ENCODE measurements around the gene SCLY. TPM values are rescaled to one million over a fixed set of nuclear protein-coding genes. Genes with fewer than 3 reads are reported as not detected.

SCLY gene
- total RNA-seq, 1 donor from 2014 or later, result 13.6 TPM

DNA sequence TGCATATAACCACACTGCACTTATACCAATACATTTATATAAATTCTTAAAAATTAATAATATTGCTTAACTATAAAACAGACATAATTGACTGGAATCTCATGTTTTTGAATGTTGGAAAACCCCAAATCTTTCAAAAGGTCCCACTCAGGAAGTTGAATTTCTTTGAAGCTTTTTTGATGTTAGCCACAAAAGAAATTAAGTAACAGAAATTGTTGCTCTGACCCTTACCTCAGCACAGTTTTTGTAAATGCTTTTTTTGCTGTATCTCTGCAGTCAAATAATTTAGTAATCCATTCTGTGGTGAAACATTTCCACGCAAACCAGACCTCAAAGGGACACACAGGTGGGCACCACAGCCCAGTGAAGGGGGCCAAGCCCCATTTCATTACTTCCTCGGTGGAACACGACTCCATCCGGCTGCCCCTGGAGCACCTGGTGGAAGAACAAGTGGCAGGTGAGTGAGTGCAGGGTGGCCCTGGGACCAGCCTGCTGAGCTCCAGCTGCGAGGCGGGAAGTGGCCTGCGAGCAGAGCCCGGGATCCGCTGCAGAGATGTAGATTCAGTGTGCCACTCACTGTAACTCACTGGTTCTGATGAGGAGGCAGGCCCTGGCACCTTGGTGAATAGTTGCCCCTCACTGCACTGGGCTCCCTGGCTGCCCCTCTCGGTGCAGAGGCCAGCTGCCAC, 8.4 kb downstream of the SCLY start:
- no peak for DNase-seq (ENCODE audit: low spot score)

DNA sequence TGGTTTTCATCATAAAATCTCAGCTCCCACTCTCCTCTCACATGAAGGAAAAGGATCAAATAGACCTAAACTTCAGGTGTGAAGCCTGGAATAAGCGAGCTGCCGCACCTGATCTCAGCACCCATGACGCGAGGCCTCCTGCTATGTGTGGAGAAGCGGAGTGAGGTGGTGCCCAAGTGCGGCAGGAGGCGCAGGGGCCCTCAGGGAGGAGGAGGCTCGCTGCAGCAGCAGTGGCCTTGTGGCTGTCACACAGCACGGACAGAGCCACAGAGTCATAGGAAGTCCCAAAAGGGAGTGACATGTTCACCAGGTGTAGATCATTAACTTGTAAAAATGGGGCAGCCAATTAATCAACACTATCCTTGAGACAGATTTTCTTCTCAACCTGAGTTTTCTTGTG, 9.1 kb downstream of the SCLY start:
- DNase-seq (ENCODE audit: low spot score), result no peak

DNA sequence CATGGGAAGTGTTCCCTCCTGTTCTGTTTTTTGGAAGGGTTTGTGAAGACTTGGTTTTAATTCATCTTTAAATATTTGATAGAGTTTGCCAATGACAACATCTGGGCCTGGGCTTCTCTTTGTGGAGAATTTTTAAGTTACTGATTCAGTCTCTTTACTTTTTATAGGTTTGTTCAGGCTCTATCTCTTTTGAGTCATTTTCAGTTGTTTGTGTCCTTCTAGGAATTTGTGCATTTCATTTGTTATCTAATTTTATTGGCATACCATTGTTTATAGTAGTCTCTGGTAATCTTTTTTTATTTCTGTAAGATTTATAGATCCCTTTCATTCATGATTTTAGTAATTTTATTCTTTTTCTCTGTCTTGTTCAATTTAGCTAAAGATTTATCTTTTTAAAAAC, 14.6 kb downstream of the SCLY start:
- DNase-seq (ENCODE audit: low spot score), result no peak

DNA sequence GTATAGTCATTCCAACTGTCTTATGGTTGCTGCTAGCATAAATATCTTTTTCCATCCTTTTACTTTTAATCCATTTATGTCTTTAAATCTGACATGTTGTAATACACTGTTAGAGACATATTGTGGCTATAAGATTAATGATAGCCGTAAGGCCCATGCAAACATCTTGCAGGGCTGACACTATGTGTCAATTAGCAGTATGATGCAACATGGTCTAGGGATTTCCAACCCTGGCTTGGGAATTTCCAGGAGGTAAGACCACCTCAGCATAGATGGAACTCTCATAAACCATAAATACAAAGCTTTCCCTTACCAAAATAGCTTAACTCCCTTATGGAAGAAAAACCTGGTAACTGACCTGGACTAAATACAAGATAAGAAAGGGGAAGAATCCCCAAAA, 16.5 kb downstream of the SCLY start:
- DNase-seq (ENCODE audit: low spot score), result no peak

DNA sequence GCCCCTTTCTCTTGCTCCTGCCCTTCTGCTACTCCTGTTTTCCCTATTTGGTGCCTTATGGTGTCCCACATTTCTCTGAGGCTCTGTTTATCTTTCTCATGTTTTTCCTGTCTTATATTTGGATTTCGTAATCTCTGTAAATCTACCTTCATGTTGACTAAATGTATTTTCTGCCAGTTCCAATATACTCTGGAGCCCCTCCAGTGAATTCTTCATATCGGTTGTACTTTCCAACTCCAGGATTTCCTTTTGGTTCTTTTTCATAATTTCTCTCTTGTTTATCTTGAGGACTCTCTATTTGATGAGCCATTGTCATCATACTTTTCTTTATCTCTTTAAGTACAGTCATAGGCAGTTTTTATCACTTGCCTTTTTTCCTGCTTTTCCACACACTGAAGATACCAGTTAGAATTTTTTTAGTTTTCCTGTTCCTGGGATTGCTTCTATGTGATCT, 19.1 kb downstream of the SCLY start:
- DNase-seq (ENCODE audit: low spot score), result no peak

- DNase-seq (ENCODE audit: low spot score), result no peak
Measured at GRCh38 chr2:238080518-238080917, 19.7 kb downstream of the SCLY start.

DNA sequence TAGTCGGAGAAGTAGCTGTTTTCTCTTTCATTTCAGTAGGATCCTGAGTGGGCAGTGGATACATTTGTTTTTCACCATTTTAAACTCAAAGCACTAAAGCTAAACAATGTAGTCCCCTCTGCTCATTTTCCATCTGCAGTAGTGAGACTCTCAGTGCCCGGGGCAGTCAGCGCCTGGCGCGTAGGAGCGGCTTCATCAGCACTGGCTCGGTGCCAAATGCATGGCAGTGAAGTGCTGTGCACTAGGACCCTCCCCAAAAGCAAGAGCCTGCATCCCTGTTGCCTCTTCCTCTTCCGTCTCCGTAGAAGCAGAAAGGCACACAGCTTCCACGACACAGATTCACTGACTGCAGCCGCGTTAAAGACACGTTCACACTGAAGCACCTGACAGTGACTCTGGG, 20.3 kb downstream of the SCLY start:
- no peak for DNase-seq (ENCODE audit: low spot score)

GRCh38 chr2:238081561-238081960, 20.8 kb downstream of the SCLY start:
- DNase-seq (ENCODE audit: low spot score), result no peak

DNA sequence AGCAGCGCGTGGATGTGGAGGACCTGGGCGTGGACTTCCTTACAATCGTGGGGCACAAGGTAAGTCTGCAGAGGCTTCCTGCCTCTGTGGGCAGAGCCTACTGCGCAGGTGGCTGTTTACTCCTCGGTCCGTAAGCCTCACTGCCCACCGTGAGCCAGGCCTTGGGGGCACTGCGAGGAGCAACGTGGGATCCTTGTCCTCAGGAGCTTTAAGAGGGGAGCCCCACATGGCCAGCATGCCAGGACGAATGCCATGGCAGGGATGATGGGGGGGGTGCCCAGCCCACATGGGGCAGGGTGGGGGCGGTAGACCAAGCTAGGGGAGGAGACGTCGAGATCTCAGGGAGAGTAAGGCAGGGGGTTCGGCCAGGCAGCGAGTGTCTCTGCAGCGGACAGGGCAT, 21.4 kb downstream of the SCLY start:
- DNase-seq (ENCODE audit: low spot score), result no peak

GRCh38 chr2:238082827-238083226, 22.0 kb downstream of the SCLY start:
- DNase-seq (ENCODE audit: low spot score), result no peak

GRCh38 chr2:238083919-238084318, 23.1 kb downstream of the SCLY start:
- DNase-seq (ENCODE audit: low spot score), result no peak

DNA sequence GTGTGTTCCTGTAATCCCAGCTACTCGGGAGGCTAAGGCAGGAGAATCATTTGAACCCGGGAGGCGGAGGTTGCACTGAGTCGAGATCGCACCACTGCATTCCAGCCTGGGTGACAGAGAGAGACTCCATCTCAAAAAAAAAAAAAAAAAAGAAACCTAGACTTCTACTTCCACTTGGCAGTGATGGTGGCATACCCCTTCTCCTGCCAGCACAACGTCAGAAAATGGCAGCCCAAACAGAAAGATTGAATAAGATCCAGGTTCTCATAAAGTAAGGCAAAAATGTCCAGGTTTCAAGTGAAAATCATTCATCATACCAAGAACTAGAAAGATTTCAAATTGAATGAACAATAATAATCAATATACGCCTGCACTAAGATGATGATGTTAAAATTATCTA, 24.0 kb downstream of the SCLY start:
- DNase-seq (ENCODE audit: low spot score), result no peak

DNA sequence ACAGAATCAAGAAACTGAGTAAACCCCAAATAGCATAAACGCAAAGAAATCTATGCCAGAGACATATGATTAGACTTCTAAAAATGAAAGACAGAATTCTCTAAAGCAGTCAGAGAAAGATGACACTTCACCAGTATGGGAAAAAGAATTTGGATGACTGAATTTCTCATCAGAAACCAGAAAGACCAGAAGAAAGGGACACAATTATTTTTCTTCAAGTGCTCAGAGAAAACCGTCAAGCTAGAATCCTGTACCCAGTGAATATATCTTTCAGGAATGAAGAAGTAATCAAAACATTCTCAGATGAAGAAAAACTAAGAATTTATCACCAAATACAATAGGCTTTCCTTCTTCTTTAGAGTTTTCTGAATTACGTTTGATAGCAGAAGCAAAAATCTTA, 25.1 kb downstream of the SCLY start:
- DNase-seq (ENCODE audit: low spot score), result no peak

- DNase-seq (ENCODE audit: low spot score), result no peak
Measured at GRCh38 chr2:238087211-238087610, 26.4 kb downstream of the SCLY start.

GRCh38 chr2:238090887-238091286, 30.1 kb downstream of the SCLY start:
- peak; percentile 41 for DNase-seq (ENCODE audit: low spot score)

DNA sequence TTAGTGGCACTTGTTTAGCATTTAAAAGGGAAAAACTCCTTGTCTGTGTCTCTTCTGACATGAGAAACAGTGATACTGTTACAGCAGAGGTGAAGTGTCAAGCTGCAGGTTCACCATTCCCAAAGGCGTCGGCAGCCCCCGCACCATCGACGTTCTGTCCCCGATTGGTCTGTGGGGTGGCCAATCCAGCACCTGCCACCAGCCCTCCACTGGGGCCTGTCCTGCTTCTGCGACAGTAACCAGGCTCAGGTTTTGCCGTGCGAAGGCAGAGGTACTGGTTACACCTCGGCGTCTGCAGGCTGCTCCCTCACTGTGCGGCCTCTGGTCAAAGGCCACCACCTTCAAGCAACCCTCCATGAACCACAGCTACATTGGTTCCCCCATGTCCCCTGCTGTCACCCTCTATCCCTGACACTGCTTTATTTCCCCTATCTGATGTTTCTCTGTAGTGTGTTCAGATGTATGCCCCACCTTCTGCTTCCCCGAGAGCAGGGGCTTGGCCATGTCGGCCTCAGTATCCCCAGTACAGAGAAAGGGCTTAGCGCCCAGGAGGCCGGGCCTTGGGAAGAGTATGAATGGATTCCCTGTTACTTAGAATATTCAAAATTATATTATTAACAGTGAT, 30.7 kb downstream of the SCLY start:
- DNase-seq (ENCODE audit: low spot score), result peak; percentile 89

DNA sequence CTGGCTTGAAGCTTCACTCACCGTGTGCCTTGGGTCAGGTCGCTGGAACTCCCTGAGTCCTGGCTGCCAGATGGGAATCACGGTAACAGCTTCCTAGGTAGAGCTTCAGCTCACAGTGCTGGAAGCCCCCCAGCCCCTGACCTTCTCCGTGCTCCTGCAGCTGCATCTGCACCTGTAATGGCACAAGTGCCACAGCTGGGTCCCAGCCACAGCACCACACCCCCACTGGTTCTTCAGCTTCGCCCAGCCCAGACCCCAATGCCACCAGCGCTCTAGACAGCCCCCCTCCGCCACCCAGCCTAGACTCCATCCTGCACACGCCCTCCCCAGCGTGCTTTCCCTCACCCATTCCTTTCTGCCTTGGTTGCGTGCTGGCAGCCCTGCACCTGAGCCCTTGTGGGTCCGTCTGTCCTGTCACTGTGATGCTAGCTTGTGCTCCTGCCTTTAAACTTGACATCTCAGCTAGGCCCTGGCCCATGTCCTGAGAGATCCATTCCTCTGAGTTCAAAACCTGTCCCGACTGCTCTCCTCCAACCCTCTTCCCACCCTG, 31.8 kb downstream of the SCLY start:
- DNase-seq (ENCODE audit: low spot score), result peak; percentile 64

DNA sequence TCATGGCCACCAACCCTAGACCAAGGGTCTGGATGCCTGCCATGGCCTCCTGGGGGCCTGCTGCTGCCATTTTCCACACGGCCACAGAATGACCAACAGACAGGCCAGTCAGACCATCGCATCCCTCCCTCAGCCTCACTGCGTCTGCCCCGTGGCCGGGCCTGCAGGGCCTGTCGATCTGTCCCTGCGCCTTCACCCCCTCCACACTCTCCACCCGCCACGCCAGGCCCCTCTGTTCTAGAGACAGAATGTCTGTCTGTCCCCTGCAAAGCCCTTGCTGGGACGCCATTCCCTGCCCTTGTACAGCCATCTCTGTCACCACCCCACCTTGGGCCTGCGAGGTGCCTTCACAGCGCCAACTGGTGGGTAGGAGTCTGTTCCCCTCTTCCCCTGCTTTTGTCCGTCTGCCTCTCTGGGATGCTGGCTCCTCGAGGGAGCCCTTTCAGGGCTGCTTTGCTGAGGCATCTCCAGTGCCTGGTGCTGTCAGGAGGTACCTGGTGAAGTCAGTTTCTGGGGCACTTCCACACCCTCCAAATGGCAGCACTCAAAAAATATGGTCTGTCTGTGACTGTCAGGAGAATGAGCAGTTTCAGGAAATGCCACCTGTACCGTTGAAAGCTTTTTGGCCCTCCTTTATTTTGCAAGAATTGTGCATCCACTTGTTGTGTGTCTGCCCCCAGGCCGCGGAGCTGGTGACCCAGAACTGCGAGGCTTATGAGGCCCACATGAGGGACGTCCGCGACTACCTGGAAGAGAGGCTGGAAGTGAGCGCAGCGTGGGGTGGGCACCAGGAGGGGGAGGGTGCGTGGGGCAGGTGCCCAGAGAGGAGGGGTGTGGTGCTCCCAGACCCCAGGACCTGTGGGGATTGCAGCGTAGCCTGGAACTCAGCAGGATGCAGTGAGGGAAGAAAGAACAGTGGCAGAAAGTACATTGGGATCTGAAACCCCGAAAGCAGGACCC, 32.7 kb downstream of the SCLY start:
- DNase-seq (ENCODE audit: low spot score), result peak; percentile 71

DNA sequence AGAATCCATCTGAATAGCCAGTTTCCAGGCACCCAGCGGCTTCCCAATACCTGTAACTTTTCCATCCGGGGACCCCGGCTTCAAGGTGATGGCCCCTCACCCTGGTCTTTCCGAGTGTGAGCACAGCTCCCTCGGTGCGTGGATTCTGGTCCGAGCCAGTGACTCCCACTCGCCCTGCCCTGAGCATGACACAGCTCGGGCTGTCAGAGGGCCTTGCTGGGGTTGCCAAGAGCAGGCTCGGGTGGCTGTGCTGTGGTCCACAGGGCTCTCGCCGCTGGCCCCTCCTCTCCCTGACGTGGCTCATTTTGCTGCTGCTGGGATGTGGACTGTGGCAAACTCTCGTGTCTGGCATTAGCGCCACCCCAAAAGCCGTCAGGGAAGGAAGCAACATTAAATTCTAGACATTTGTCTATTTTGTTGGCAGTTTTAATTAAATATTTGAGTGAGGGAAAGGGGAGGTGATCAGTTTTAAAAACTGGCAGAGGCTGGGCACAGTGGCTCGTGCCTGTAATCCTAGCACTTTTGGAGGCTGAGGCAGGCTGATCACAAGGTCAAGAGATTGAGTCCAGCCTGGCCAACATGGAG, 33.7 kb downstream of the SCLY start:
- DNase-seq (ENCODE audit: low spot score), result peak; percentile 78

- DNase-seq (ENCODE audit: low spot score), result peak; percentile 53
Measured at GRCh38 chr2:238095143-238095542, 34.3 kb downstream of the SCLY start.

DNA sequence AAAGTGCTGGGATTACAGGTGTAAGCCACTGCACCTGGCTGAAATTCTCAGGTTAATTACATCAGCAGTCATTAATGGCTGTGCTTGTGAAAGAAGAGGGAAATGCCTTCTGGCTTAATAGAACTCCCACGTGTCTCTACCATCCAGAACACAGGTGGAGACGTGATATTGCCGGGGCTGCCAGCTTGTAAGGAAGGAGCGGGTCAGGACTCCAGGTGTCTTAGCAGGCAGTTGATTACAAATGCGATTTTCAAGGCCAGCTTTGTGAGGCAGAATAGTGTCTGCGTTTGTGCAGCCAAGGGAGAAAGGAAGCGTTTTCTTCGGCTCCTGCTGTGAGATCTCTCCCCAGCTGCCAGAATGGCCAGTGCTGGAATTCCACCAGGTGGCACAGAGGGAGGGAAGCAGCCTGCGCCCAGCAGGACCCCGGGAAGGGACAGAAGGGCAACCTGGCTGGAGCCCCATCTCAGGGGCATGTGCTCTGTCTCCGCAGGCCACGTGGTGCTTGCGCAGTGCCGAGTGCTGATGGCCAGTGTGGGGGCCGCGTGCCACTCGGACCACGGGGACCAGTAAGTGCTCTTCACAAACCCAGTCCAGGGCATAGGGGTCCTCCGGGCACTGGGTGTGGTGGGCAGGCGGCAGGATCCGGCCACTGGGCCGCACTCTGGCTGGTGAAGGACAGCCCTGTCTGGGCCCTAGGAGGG, 35.7 kb downstream of the SCLY start:
- DNase-seq (ENCODE audit: low spot score), result peak; percentile 68

Measured in mesenteric fat pad (tissue), 1 donor.